ENCODE measurements around the gene CSTF1. TPM values are rescaled to one million over a fixed set of nuclear protein-coding genes. Genes with fewer than 3 reads are reported as not detected.

The CSTF1 gene
- total and polyA plus RNA-seq, 2 of the 4 experiments (the other 2 are of a cell fraction) = 48.8 to 105 TPM

- 80% methylated on average over 2 of the region's 8 CpGs; no CpG with 5 or more reads in 1 of the 2 experiments for WGBS, 2 experiments (ENCODE audit: extremely low coverage in 2 of 2, insufficient read length in 1 of 2)
- Histone ChIP-seq H3K9me3 (ENCODE audit: control insufficient read depth, insufficient read depth, low read length) (no peaks in the 10 kb centered on the region), H3K4me1 (ENCODE audit: control insufficient read depth, insufficient read depth, low read length) (peaks cover 2% of the 10 kb centered on the region), H3K14ac (replicated peaks; ENCODE audit: low read depth, low read length) (no peak overlapping the region), H3K79me1 (ENCODE audit: low read depth in 1 of 2, low read length in 2 of 2) (peaks cover 42 to 57% of the 10 kb centered on the region in 2 experiments), H2AK5ac (ENCODE audit: low read depth, low read length) (no peak overlapping the region), H3K9ac (ENCODE audit: low read depth, low read length) (no peak overlapping the region), H3K56ac (ENCODE audit: extremely low read depth, insufficient read depth, low read length) (no peak overlapping the region), H2BK15ac (ENCODE audit: low read depth, low read length) (no peak overlapping the region), H3K36me3 (ENCODE audit: control insufficient read depth, insufficient read depth, low read length) (peaks cover 20% of the 10 kb centered on the region), H3K4me2 (ENCODE audit: low read depth, low read length) (no peak overlapping the region), H2AFZ (replicated peaks; ENCODE audit: low read length, poor library complexity) (no peak overlapping the region), H3K27me3 (ENCODE audit: control insufficient read depth, insufficient read depth, low read length) (no peaks in the 10 kb centered on the region), H2AK9ac (replicated peaks; ENCODE audit: low read depth, low read length, poor library complexity) (no peak overlapping the region), H3K27ac (ENCODE audit: insufficient read depth, low read length) (no peak overlapping the region), H3K23ac (ENCODE audit: low read depth, low read length) (no peak overlapping the region), H4K5ac (ENCODE audit: low read depth, low read length) (no peak overlapping the region; the same call in 1 of the 2 replicates), H3K9me1 (ENCODE audit: insufficient read depth, low read length) (peaks cover 8% of the 10 kb centered on the region; the same call in 1 of the 2 replicates), H2BK5ac (ENCODE audit: low read depth, low read length, poor library complexity, severe bottlenecking) (no peak overlapping the region), H4K91ac (ENCODE audit: insufficient read depth, low read depth, low read length) (no peak overlapping the region), H3K4me3 (ENCODE audit: insufficient read depth, low read depth, low read length) (no peak overlapping the region), H3K18ac (ENCODE audit: low read depth, low read length) (no peak overlapping the region), H2BK20ac (ENCODE audit: low read depth, low read length) (no peak overlapping the region), H2BK120ac (ENCODE audit: low read depth, low read length) (no peak overlapping the region), H3K4ac (ENCODE audit: low read depth, low read length) (no peak overlapping the region), H4K20me1 (ENCODE audit: insufficient read depth, low read length) (no peaks in the 10 kb centered on the region; the same call in none of the 2 replicates), H4K8ac (ENCODE audit: low read depth in 2 of 2, low read length in 2 of 2) (no peak overlapping the region)
- ATAC-seq (ENCODE audit: low read depth) (no peak), DNase-seq (no peak)
- intact Hi-C loops (cut with micrococcal nuclease) (no loop called here), dilution Hi-C loops (cut with HindIII; ENCODE audit: low sequenced_read_pairs, unreplicated experiment) (no loop called here), in situ Hi-C loops (cut with MboI; ENCODE audit: low sequenced_read_pairs) (loop anchor here (25.0 kb wide), 1 partner anchor 979 kb away; the partner anchor contains the start of gene RAE1)
- TF ChIP-seq SMC3 (IDR thresholded peaks at IDR 0.05; ENCODE audit: low read depth, low read length) = no peak
- TF ChIP-seq RCOR1 (IDR thresholded peaks at IDR 0.05; ENCODE audit: insufficient replicate concordance, low read length) = no peak
- no peak for TF ChIP-seq RAD21 (IDR thresholded peaks at IDR 0.05; ENCODE audit: low read length)
- no peak for TF ChIP-seq CHD1 (IDR thresholded peaks at IDR 0.05; ENCODE audit: low read depth, low read length)
- no peak for TF ChIP-seq MAZ (IDR thresholded peaks at IDR 0.05; ENCODE audit: borderline replicate concordance, low read depth, low read length)
- no peak for TF ChIP-seq POLR2A (IDR thresholded peaks at IDR 0.05; ENCODE audit: low read depth, low read length)
- TF ChIP-seq MAFK (IDR thresholded peaks at IDR 0.05; ENCODE audit: low read depth, low read length) = no peak
- TF ChIP-seq FOS (IDR thresholded peaks at IDR 0.05; ENCODE audit: low read depth, low read length) = no peak
- no peak for TF ChIP-seq BHLHE40 (IDR thresholded peaks at IDR 0.05; ENCODE audit: low read depth, low read length)
- TF ChIP-seq CEBPB (IDR thresholded peaks at IDR 0.05; ENCODE audit: low read depth, low read length) = no peak
- TF ChIP-seq RFX5 (IDR thresholded peaks at IDR 0.05; ENCODE audit: low read depth, low read length) = no peak
- no peak for TF ChIP-seq USF2 (IDR thresholded peaks at IDR 0.05; ENCODE audit: low read depth, low read length)
- no peak for TF ChIP-seq MXI1 (IDR thresholded peaks at IDR 0.05; ENCODE audit: borderline replicate concordance, low read depth, low read length)
- TF ChIP-seq ELK1 (IDR thresholded peaks at IDR 0.05; ENCODE audit: borderline replicate concordance, low read depth, low read length) = no peak
- no peak for TF ChIP-seq NFE2L2 (IDR thresholded peaks at IDR 0.05; ENCODE audit: low read depth, low read length)
- ChIA-PET CTCF (no interaction called here), POLR2A (ENCODE audit: unreplicated experiment) (no interaction called here)
- BruUV-seq (replicated peaks) = no TSS peak
Observed at GRCh38 chr20:56383334-56383733, 9.1 kb upstream of the CSTF1 start.
